CD14-positive monocyte (primary cell): Measurements from ENCODE around the gene PIP5K1B. TPM values are rescaled to one million over a fixed set of nuclear protein-coding genes. Genes with fewer than 3 reads are reported as not detected.

Source experiments
- DNase-seq, 3 donors: peaks; one replicate each; pipeline ENCODE4 v3.0.0-alpha.2; 2011 to 2022
- H2AFZ ChIP-seq: 2 replicates; pipeline ENCODE4 v1.6.0; 2012; ENCODE audit warnings: mild to moderate bottlenecking, low read depth, low read length, inconsistent platforms; ENCODE audit not compliant: insufficient read depth, poor library complexity, severe bottlenecking
- H3K27ac ChIP-seq, 2 donors: 1 replicate in 1 of 2; 2 replicates in 1 of 2; pipeline ENCODE4 v1.5.1; 2012 to 2013; ENCODE audit warnings: low read length in 2 of 2, control low read depth in 1 of 2, inconsistent platforms in 1 of 2, low read depth in 1 of 2, mild to moderate bottlenecking in 1 of 2
- H3K27me3 ChIP-seq, 2 donors: one replicate each; pipeline versions ENCODE4 v1.6.0 to v1.6.1; 2011 to 2013; ENCODE audit warnings: low read length in 2 of 2; ENCODE audit not compliant: control insufficient read depth in 2 of 2, insufficient read depth in 2 of 2
- H3K36me3 ChIP-seq, 2 donors: replicated peaks in 1 of 2; 1 replicate in 1 of 2; 2 replicates in 1 of 2; pipeline versions ENCODE4 v1.5.1 to v1.6.1; 2012 to 2013; ENCODE audit warnings: low read length in 2 of 2, control low read depth in 1 of 2, inconsistent platforms in 1 of 2, mild to moderate bottlenecking in 1 of 2; ENCODE audit not compliant: insufficient read depth in 2 of 2, control insufficient read depth in 1 of 2
- H3K4me1 ChIP-seq, 2 donors: 1 replicate in 1 of 2; 2 replicates in 1 of 2; pipeline versions ENCODE4 v1.5.1 to v1.6.1; 2012 to 2013; ENCODE audit warnings: low read length in 2 of 2, control low read depth in 1 of 2, inconsistent platforms in 1 of 2, mild to moderate bottlenecking in 1 of 2, moderate library complexity in 1 of 2; ENCODE audit not compliant: insufficient read depth in 2 of 2, control insufficient read depth in 1 of 2
- H3K4me2 ChIP-seq: replicated peaks from 2 replicates; pipeline ENCODE3; 2012; ENCODE audit warnings: low read length, moderate library complexity, mild to moderate bottlenecking; ENCODE audit not compliant: poor library complexity, severe bottlenecking; ENCODE audit errors: extremely low read depth
- H3K4me3 ChIP-seq, 3 experiments: fragments of 200-600 bp in 1 of 3; sonication (generic) in 1 of 3; replicated peaks in 1 of 3; 1 replicate in 2 of 3; 2 replicates in 1 of 3; pipeline ENCODE4 v1.5.1; 2011 to 2013; ENCODE audit warnings: low read length in 3 of 3, mild to moderate bottlenecking in 3 of 3, control low read depth in 2 of 3, low read depth in 2 of 3, inconsistent platforms in 1 of 3, moderate library complexity in 1 of 3
- H3K79me2 ChIP-seq: 2 replicates; pipeline ENCODE4 v1.6.0; 2012; ENCODE audit warnings: mild to moderate bottlenecking, control low read depth, inconsistent platforms, low read length, moderate library complexity; ENCODE audit not compliant: insufficient read depth
- H3K9ac ChIP-seq: 2 replicates; pipeline ENCODE4 v1.6.0; 2017; ENCODE audit warnings: low read length, mild to moderate bottlenecking; ENCODE audit not compliant: insufficient read depth, poor library complexity, severe bottlenecking
- H3K9me3 ChIP-seq, 2 donors: replicated peaks in 1 of 2; 1 replicate in 1 of 2; 2 replicates in 1 of 2; pipeline versions ENCODE4 v1.5.1 to v1.6.1; 2012 to 2013; ENCODE audit warnings: low read length in 2 of 2, control low read depth in 1 of 2; ENCODE audit not compliant: control insufficient read depth in 1 of 2, insufficient read depth in 1 of 2
- H4K20me1 ChIP-seq: 2 replicates; pipeline ENCODE4 v1.6.0; 2012; ENCODE audit warnings: mild to moderate bottlenecking, low read length, control low read depth, moderate library complexity; ENCODE audit not compliant: insufficient read depth
- H3K27ac Mint-ChIP-seq, 7 donors: one replicate each; pipeline ENCODE4 v1.8.0; 2020; ENCODE audit warnings: mild to moderate bottlenecking in 7 of 7, mixed read lengths in 7 of 7, moderate library complexity in 6 of 7, inconsistent platforms in 2 of 7
- H3K27me3 Mint-ChIP-seq, 3 donors: one replicate each; pipeline ENCODE4 v1.8.0; 2021 to 2022; ENCODE audit warnings: low read depth in 3 of 3, mild to moderate bottlenecking in 3 of 3, mixed read lengths in 3 of 3, moderate library complexity in 3 of 3, inconsistent platforms in 1 of 3
- H3K36me3 Mint-ChIP-seq, 2 donors: one replicate each; pipeline ENCODE4 v1.8.0; 2020; ENCODE audit warnings: mixed read lengths in 2 of 2, inconsistent platforms in 1 of 2, mild to moderate bottlenecking in 1 of 2
- H3K4me1 Mint-ChIP-seq: one replicate; pipeline ENCODE4 v1.8.0; 2020; ENCODE audit warnings: mild to moderate bottlenecking, mixed read lengths
- H3K4me3 Mint-ChIP-seq, 2 donors: one replicate each; pipeline ENCODE4 v1.8.0; 2020; ENCODE audit warnings: mild to moderate bottlenecking in 2 of 2, mixed read lengths in 2 of 2, moderate library complexity in 1 of 2
- H3K9me3 Mint-ChIP-seq, 7 donors: one replicate each; pipeline ENCODE4 v1.8.0; 2020 to 2022; ENCODE audit warnings: mixed read lengths in 7 of 7, mild to moderate bottlenecking in 6 of 7, moderate library complexity in 6 of 7, inconsistent platforms in 2 of 7
- CTCF ChIP-seq: fragments of 200-600 bp; IDR thresholded peaks from one replicate; pipeline ENCODE4 v1.8.0; 2022; ENCODE audit warnings: antibody characterized with exemption, mild to moderate bottlenecking
- WGBS: methylation state at CpG from one replicate; pipeline ENCODE4 v1.1.5; 2013; ENCODE audit warnings: missing lambda C conversion rate; ENCODE audit not compliant: insufficient coverage; 5-methylcytosine and 5-hydroxymethylcytosine counted together
- intact Hi-C, 2 donors: fragments of 100-400 bp; cut with micrococcal nuclease; formaldehyde crosslinking; loops; one replicate each; pipeline versions ENCODE4 v1.15.0 to v1.15.1; 2023
- polyA plus RNA-seq, 3 donors: library from polyadenylated mRNA; depleted of rRNA in 1 of 3; unstranded in 2 of 3; stranded (reverse) in 1 of 3; fragments of 300-500 nt in 2 of 3; fragments of >200 nt in 1 of 3; fragmentation: Illumina TruSeq in 2 of 3; gene quantifications; 1 replicate in 2 of 3; 2 replicates in 1 of 3; pipeline ENCODE4 v1.2.3, GENCODE V29; 2012 to 2021

PIP5K1B gene
- polyA plus RNA-seq, 3 donors: 0.18 to 4.1 (median 0.87) TPM

DNA sequence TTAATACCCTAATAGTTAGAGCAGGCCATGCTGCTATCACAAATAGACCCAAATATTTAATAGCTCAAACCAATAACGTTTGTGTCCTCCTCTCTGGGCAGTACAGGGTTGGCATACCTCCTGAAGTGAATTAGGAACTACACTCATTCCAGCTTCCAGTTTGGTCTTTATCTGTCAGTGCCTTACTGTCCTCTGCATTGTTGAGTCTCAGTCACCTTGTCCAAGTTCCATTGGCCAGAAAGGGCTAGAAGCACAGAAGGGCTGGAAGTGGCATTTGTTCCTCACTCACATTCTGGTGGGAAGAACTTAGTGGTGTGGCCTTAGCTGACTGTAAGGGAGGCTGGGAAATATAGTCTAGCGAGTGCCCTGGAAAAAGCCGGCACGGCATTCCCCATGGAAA is 341.7 kb downstream of the PIP5K1B start:
- Histone ChIP-seq H3K4me3 (no peak overlapping the region), H3K4me1 (no peaks in the 10 kb centered on the region), H3K27ac (no peak overlapping the region), H3K27me3 (no peaks in the 10 kb centered on the region), H3K4me2 (no peak overlapping the region), H3K36me3 (peaks cover 24 to 45% of the 10 kb centered on the region in 2 donors), H4K20me1 (no peaks in the 10 kb centered on the region), H3K79me2 (peaks cover 15% of the 10 kb centered on the region), H2AFZ (no peak overlapping the region), H3K9me3 (no peaks in the 10 kb centered on the region), H3K9ac (no peak overlapping the region)
- Mint-ChIP-seq H3K27ac (no peak overlapping the region), H3K27me3 (peaks cover 0 to 6% (median 2%) of the 10 kb centered on the region in 3 donors), H3K36me3 (peaks cover 41 to 47% of the 10 kb centered on the region in 2 donors), H3K4me3 (no peak overlapping the region), H3K4me1 (peaks cover 10% of the 10 kb centered on the region), H3K9me3 (peaks cover 0 to 1% (median 0%) of the 10 kb centered on the region in 7 donors)
- intact Hi-C loops: no loop called here
- no peak for TF ChIP-seq CTCF
- WGBS: 63% methylated on average over 4 of the region's 4 CpGs
- no peak for DNase-seq

DNA sequence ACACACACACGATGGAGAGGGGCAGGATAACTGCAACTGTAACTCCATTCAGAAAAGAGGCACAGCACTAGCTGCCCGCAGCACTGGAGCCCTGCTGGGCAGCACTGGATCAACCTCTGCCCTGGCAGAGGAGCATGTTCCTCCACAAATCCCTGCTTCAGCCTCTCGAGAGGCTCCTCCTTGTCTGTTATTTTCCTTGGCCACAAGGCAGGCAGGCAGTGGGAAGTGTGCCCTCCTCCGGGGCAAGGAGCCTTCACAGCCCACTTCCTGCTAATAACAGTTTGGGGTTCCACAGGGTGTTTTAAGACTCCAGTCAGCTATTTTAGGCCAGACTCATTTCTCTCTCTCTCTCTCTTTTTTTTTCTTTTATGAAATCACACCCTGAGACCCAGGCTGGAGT is 342.3 kb downstream of the PIP5K1B start:
- Histone ChIP-seq H3K27me3 (no peaks in the 10 kb centered on the region), H3K79me2 (peaks cover 14% of the 10 kb centered on the region), H3K9me3 (no peaks in the 10 kb centered on the region), H3K9ac (no peak overlapping the region), H3K27ac (no peak overlapping the region), H2AFZ (no peak overlapping the region), H3K4me1 (no peaks in the 10 kb centered on the region), H3K4me2 (no peak overlapping the region), H3K4me3 (no peak overlapping the region), H4K20me1 (no peaks in the 10 kb centered on the region), H3K36me3 (peaks cover 24 to 45% of the 10 kb centered on the region in 2 donors)
- Mint-ChIP-seq H3K9me3 (peaks cover 0 to 1% (median 0%) of the 10 kb centered on the region in 7 donors), H3K27ac (peak overlapping the region in 3 of 7 donors; percentile 13 to 31 (median 21)), H3K36me3 (peaks cover 41 to 45% of the 10 kb centered on the region in 2 donors), H3K4me3 (no peak overlapping the region), H3K27me3 (peaks cover 0 to 6% (median 2%) of the 10 kb centered on the region in 3 donors), H3K4me1 (peaks cover 7% of the 10 kb centered on the region)
- TF ChIP-seq CTCF: no peak
- WGBS: 12% methylated on average over 4 of the region's 4 CpGs
- intact Hi-C loops: no loop called here
- no peak for DNase-seq
